H9 (cell line): ENCODE measurements around the gene CACNG5. TPM values are rescaled to one million over a fixed set of nuclear protein-coding genes. Genes with fewer than 3 reads are reported as not detected.

Experiments used
- DNase-seq: peaks from one replicate; pipeline ENCODE4 v3.0.0-alpha.2; 2017
- H2AFZ ChIP-seq: one replicate; pipeline ENCODE4 v1.6.1; 2013; ENCODE audit warnings: mild to moderate bottlenecking, low read length, control low read depth, moderate library complexity
- H2AK5ac ChIP-seq: 2 replicates; pipeline ENCODE4 v1.6.1; 2013; ENCODE audit warnings: low read length, control low read depth, mixed read lengths; ENCODE audit not compliant: insufficient read length
- H2BK120ac ChIP-seq: one replicate; pipeline ENCODE4 v1.6.1; 2013; ENCODE audit warnings: low read depth, mild to moderate bottlenecking, low read length, control low read depth, inconsistent platforms; ENCODE audit not compliant: poor library complexity, severe bottlenecking
- H2BK12ac ChIP-seq: 2 replicates; pipeline ENCODE4 v1.6.1; 2013; ENCODE audit warnings: low read length, control low read depth, mixed read lengths, low read depth; ENCODE audit not compliant: insufficient read length
- H2BK15ac ChIP-seq: 2 replicates; pipeline ENCODE4 v1.6.1; 2013; ENCODE audit warnings: low read depth, low read length, control low read depth
- H2BK20ac ChIP-seq: one replicate; pipeline ENCODE4 v1.6.1; 2013; ENCODE audit warnings: low read depth, mild to moderate bottlenecking, low read length, control low read depth, inconsistent platforms; ENCODE audit not compliant: poor library complexity, severe bottlenecking
- H2BK5ac ChIP-seq: 2 replicates; pipeline ENCODE4 v1.6.1; 2013; ENCODE audit warnings: low read length, control low read depth, mixed read lengths; ENCODE audit not compliant: insufficient read length
- H3K14ac ChIP-seq: 2 replicates; pipeline ENCODE4 v1.6.1; 2013; ENCODE audit warnings: low read length, control low read depth; ENCODE audit not compliant: insufficient read depth
- H3K18ac ChIP-seq: 2 replicates; pipeline ENCODE4 v1.6.1; 2013; ENCODE audit warnings: low read depth, mild to moderate bottlenecking, mixed read lengths, low read length, control low read depth; ENCODE audit not compliant: insufficient read length
- H3K23ac ChIP-seq: 2 replicates; pipeline ENCODE4 v1.6.1; 2013; ENCODE audit warnings: low read length, control low read depth, mixed read lengths, low read depth; ENCODE audit not compliant: insufficient read length
- H3K23me2 ChIP-seq: 2 replicates; pipeline ENCODE4 v1.6.1; 2013; ENCODE audit warnings: low read depth, mild to moderate bottlenecking, mixed read lengths, low read length, control low read depth; ENCODE audit not compliant: insufficient read length, poor library complexity, severe bottlenecking
- H3K27ac ChIP-seq: 2 replicates; pipeline ENCODE4 v1.5.1; 2013; ENCODE audit warnings: low read length, control low read depth, mixed read lengths, low read depth; ENCODE audit not compliant: insufficient read length
- H3K27me3 ChIP-seq: 2 replicates; pipeline ENCODE4 v1.6.1; 2013; ENCODE audit warnings: low read length, control low read depth, inconsistent platforms; ENCODE audit not compliant: insufficient read depth
- H3K4ac ChIP-seq: 2 replicates; pipeline ENCODE4 v1.6.1; 2013; ENCODE audit warnings: low read depth, mild to moderate bottlenecking, control low read depth, inconsistent platforms, low read length, moderate library complexity
- H3K4me1 ChIP-seq: 2 replicates; pipeline ENCODE4 v1.6.1; 2013; ENCODE audit warnings: low read length, control low read depth, inconsistent platforms; ENCODE audit not compliant: insufficient read depth
- H3K4me2 ChIP-seq: 2 replicates; pipeline ENCODE4 v1.6.1; 2013; ENCODE audit warnings: low read length, control low read depth, mixed read lengths; ENCODE audit not compliant: insufficient read length, insufficient read depth
- H3K56ac ChIP-seq: 2 replicates; pipeline ENCODE4 v1.6.1; 2013; ENCODE audit warnings: low read depth, mild to moderate bottlenecking, mixed read lengths, low read length, control low read depth; ENCODE audit not compliant: insufficient read length
- H3K79me1 ChIP-seq: 2 replicates; pipeline ENCODE4 v1.6.1; 2013; ENCODE audit warnings: low read depth, mild to moderate bottlenecking, moderate library complexity, low read length, control low read depth, inconsistent platforms; ENCODE audit not compliant: insufficient read depth, poor library complexity, severe bottlenecking
- H3K79me2 ChIP-seq: 2 replicates; pipeline ENCODE4 v1.6.1; 2013; ENCODE audit warnings: low read length, control low read depth, inconsistent platforms; ENCODE audit not compliant: insufficient read depth
- H3K9ac ChIP-seq: 2 replicates; pipeline ENCODE4 v1.6.1; 2013; ENCODE audit warnings: low read length, control low read depth, mixed read lengths; ENCODE audit not compliant: insufficient read length; ENCODE audit errors: extremely low read depth
- H3K9me3 ChIP-seq: one replicate; pipeline ENCODE4 v1.6.1; 2013; ENCODE audit warnings: low read depth, low read length, inconsistent platforms; ENCODE audit not compliant: control insufficient read depth
- H3T11ph ChIP-seq: one replicate; pipeline ENCODE4 v1.6.1; 2013; ENCODE audit warnings: mild to moderate bottlenecking, low read length, control low read depth, inconsistent platforms
- H4K20me1 ChIP-seq: one replicate; pipeline ENCODE4 v1.6.1; 2013; ENCODE audit not compliant: control insufficient read depth, insufficient read length, insufficient read depth
- H4K5ac ChIP-seq: 2 replicates; pipeline ENCODE4 v1.6.1; 2013; ENCODE audit warnings: low read depth, mild to moderate bottlenecking, mixed read lengths, low read length, control low read depth; ENCODE audit not compliant: insufficient read length
- H4K8ac ChIP-seq: replicated peaks from 2 replicates; pipeline ENCODE4 v1.6.1; 2013; ENCODE audit warnings: low read length, control low read depth, mixed read lengths, low read depth; ENCODE audit not compliant: insufficient read length
- H4K91ac ChIP-seq: 2 replicates; pipeline ENCODE4 v1.6.1; 2013; ENCODE audit warnings: low read depth, mild to moderate bottlenecking, moderate library complexity, mixed read lengths, low read length, control low read depth; ENCODE audit not compliant: insufficient read length
- H3K27ac Mint-ChIP-seq, 3 experiments: 2 replicates in 2 of 3; 3 replicates in 1 of 3; pipeline ENCODE4 v1.8.0; 2020 to 2021; ENCODE audit warnings: mixed read lengths in 3 of 3, mild to moderate bottlenecking in 1 of 3, moderate library complexity in 1 of 3
- H3K27me3 Mint-ChIP-seq: 2 replicates; pipeline ENCODE4 v1.8.0; 2021; ENCODE audit warnings: low read depth, mild to moderate bottlenecking, moderate library complexity, mixed read lengths
- H3K36me3 Mint-ChIP-seq, 3 experiments: 2 replicates in 2 of 3; 3 replicates in 1 of 3; pipeline ENCODE4 v1.8.0; 2020 to 2021; ENCODE audit warnings: low read depth in 3 of 3, mixed read lengths in 3 of 3; ENCODE audit not compliant: insufficient read depth in 1 of 3
- H3K4me1 Mint-ChIP-seq, 2 experiments: 2 replicates each; pipeline ENCODE4 v1.8.0; 2020; ENCODE audit warnings: mixed read lengths in 2 of 2
- H3K4me3 Mint-ChIP-seq, 2 experiments: 2 replicates in 1 of 2; 3 replicates in 1 of 2; pipeline ENCODE4 v1.8.0; 2020 to 2021; ENCODE audit warnings: mild to moderate bottlenecking in 2 of 2, mixed read lengths in 2 of 2, moderate library complexity in 1 of 2
- H3K9me3 Mint-ChIP-seq, 2 experiments: 2 replicates in 1 of 2; 3 replicates in 1 of 2; pipeline ENCODE4 v1.8.0; 2020; ENCODE audit warnings: mild to moderate bottlenecking in 2 of 2, mixed read lengths in 2 of 2, moderate library complexity in 1 of 2
- WGBS: extraction: QIAGEN DNeasy Blood & Tissue Kit; methylation state at CpG from one replicate; pipeline ENCODE4 v1.1.7; 2013; ENCODE audit warnings: missing lambda C conversion rate, low lambda C conversion rate, mixed read lengths; ENCODE audit not compliant: insufficient read length; ENCODE audit errors: extremely low coverage; 5-methylcytosine and 5-hydroxymethylcytosine counted together
- total RNA-seq: library from RNA; stranded (reverse); gene quantifications from 2 replicates; pipeline ENCODE4 v1.2.1, GENCODE V29; 2021
- TF ChIP-seq, protein P1 (sequence below): fragments of 200-600 bp; sonication (generic); conservative IDR thresholded peaks from 3 replicates; pipeline ENCODE4 v1.8.0; 2021; ENCODE audit warnings: antibody characterized with exemption, mild to moderate bottlenecking

The CACNG5 gene
- total RNA-seq, 1 experiment from 2014 or later = 1.6 TPM

DNA sequence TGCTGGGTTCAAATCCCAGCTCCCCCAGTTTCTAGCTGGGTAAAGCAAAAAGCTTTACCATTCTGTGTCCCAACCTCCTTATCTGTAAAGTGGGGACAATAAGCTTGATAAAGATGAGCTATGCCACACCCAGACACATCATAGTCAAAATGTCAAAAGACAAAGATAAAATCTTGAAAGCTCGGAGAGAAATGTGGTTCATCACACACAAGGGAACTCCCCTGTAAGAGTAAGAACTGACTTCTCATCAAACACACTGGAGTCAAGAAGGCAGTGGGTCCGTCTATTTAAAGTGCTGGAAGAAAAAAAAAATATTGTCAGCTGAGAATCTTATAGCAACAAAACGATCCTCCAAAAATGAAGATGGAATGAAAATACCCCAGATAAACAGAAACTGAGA, 25.3 kb downstream of the CACNG5 start:
- H3K4me2 ChIP-seq = no peak overlapping the region
- H3K9ac ChIP-seq = no peak overlapping the region
- H3K36me3 Mint-ChIP-seq = peaks cover 0 to under 1% (median 0%) of the 10 kb centered on the region in 3 experiments; a peak in 2 of 7 replicates
- H3K27me3 ChIP-seq = no peaks in the 10 kb centered on the region
- no peak overlapping the region for H2BK120ac ChIP-seq
- WGBS = no CpG with 5 or more reads among the region's 3 CpGs
- no peak overlapping the region for H2AFZ ChIP-seq
- no peaks in the 10 kb centered on the region for H3K4me1 ChIP-seq
- H3K27ac Mint-ChIP-seq = no peak overlapping the region
- no peak overlapping the region for H3K4ac ChIP-seq
- H3K14ac ChIP-seq = no peak overlapping the region
- no peak for DNase-seq
- no peak overlapping the region for H3K23ac ChIP-seq
- no peak overlapping the region for H3T11ph ChIP-seq
- no peak overlapping the region for H4K8ac ChIP-seq
- no peaks in the 10 kb centered on the region for H3K79me1 ChIP-seq
- H3K56ac ChIP-seq = no peak overlapping the region
- H3K4me1 Mint-ChIP-seq = no peaks in the 10 kb centered on the region
- no peak overlapping the region for H2BK20ac ChIP-seq
- no peak overlapping the region for H3K18ac ChIP-seq
- H2BK12ac ChIP-seq = no peak overlapping the region
- no peak overlapping the region for H3K27ac ChIP-seq
- no peak overlapping the region for H4K91ac ChIP-seq
- H3K9me3 ChIP-seq = no peaks in the 10 kb centered on the region
- no peak overlapping the region for H4K5ac ChIP-seq
- no peaks in the 10 kb centered on the region for H4K20me1 ChIP-seq
- H3K9me3 Mint-ChIP-seq = peaks cover 4 to 5% of the 10 kb centered on the region in 2 experiments
- no peak overlapping the region for H2BK15ac ChIP-seq
- no peak overlapping the region for H3K4me3 Mint-ChIP-seq
- no peak overlapping the region for H2BK5ac ChIP-seq
- TF ChIP-seq, protein P1, sequence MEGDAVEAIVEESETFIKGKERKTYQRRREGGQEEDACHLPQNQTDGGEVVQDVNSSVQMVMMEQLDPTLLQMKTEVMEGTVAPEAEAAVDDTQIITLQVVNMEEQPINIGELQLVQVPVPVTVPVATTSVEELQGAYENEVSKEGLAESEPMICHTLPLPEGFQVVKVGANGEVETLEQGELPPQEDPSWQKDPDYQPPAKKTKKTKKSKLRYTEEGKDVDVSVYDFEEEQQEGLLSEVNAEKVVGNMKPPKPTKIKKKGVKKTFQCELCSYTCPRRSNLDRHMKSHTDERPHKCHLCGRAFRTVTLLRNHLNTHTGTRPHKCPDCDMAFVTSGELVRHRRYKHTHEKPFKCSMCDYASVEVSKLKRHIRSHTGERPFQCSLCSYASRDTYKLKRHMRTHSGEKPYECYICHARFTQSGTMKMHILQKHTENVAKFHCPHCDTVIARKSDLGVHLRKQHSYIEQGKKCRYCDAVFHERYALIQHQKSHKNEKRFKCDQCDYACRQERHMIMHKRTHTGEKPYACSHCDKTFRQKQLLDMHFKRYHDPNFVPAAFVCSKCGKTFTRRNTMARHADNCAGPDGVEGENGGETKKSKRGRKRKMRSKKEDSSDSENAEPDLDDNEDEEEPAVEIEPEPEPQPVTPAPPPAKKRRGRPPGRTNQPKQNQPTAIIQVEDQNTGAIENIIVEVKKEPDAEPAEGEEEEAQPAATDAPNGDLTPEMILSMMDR = no peak
- H2AK5ac ChIP-seq = no peak overlapping the region
- peaks cover 4% of the 10 kb centered on the region for H3K27me3 Mint-ChIP-seq
- no peaks in the 10 kb centered on the region for H3K79me2 ChIP-seq
- H3K23me2 ChIP-seq = no peaks in the 10 kb centered on the region
